T-helper 2 cell (primary cell): ENCODE measurements around the gene SCNN1G.

ENCODE experiments used
- DNase-seq, 5 experiments: peaks; one replicate each; pipeline versions ENCODE4 v3.0.0 to v3.0.0-alpha.2; 2012 to 2022

SCNN1G gene

GRCh38 chr16:23254338-23254737, 71.8 kb downstream of the SCNN1G start:
- no peak for DNase-seq

GRCh38 chr16:23255000-23255399, 72.5 kb downstream of the SCNN1G start:
- DNase-seq, result no peak

- DNase-seq, result no peak
Measured at GRCh38 chr16:23256440-23256839, 73.9 kb downstream of the SCNN1G start.

- DNase-seq, result no peak
Measured at GRCh38 chr16:23257682-23258081, 75.1 kb downstream of the SCNN1G start.

DNA sequence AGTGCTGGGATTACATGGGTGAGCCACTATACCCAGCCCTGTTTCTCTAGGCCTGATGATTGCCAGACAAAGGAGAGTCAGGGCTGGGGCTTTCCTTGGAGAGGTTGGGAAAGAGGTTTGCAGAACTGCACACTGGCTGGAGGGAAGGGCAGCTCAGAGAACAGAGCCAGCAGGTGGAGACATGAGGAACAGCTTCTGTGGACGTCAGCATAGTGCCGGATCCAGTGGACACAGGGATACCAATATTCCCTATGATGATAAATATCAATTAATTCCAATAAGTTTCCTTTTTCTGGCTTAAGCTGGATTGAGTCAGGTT, 76.3 kb downstream of the SCNN1G start:
- DNase-seq, result no peak
